ENCODE measurements around the gene NEUROG2. TPM values are rescaled to one million over a fixed set of nuclear protein-coding genes. Genes with fewer than 3 reads are reported as not detected.
"Not testable (repeated sequence)": the region's sequence is repeated elsewhere in the genome, so short reads cannot be mapped to it uniquely, and the experiment has no call there.

Gene NEUROG2
- total RNA-seq (2014; rRNA removed; shearing (Covaris generic)), result 0.67 and 0.69 TPM in 2 replicates
- polyA plus RNA-seq (2015; cell fraction: cytosol; rRNA removed), result 1.3 and 1.6 TPM in 2 replicates
- polyA plus RNA-seq (2015; cell fraction: nucleus; rRNA removed), result 0.53 and 1.4 TPM in 2 replicates

- in situ Hi-C loops (cut with HindIII; ENCODE audit: low pct_unique_long_range_greater_than_20kb, low sequenced_read_pairs), result no loop called here
- no peak for DNase-seq (ENCODE audit: low read depth, low spot score)
Observed at GRCh38 chr4:112516066-112516470, at the start of gene NEUROG2. NEUROG2 (minus strand) TSS chr4:112516180; CDS start chr4:112515475, 705 bp downstream.

- in situ Hi-C loops (cut with HindIII; ENCODE audit: low pct_unique_long_range_greater_than_20kb, low sequenced_read_pairs), result no loop called here
Observed at GRCh38 chr4:112564706-112565270, 48.8 kb upstream of the NEUROG2 start.

GRCh38 chr4:112563431-112564200 lies 47.6 kb upstream of the NEUROG2 start:
- in situ Hi-C loops (cut with HindIII; ENCODE audit: low pct_unique_long_range_greater_than_20kb, low sequenced_read_pairs), result no loop called here
- no peak for DNase-seq (ENCODE audit: low read depth, low spot score)

More at GRCh38 chr4:112564706-112565270, 48.8 kb upstream of the NEUROG2 start:
- no peak for DNase-seq (ENCODE audit: low read depth, low spot score)

- in situ Hi-C loops (cut with HindIII; ENCODE audit: low pct_unique_long_range_greater_than_20kb, low sequenced_read_pairs), result no loop called here
- DNase-seq (ENCODE audit: low read depth, low spot score), result no peak
Observed at GRCh38 chr4:112562254-112562879, 46.4 kb upstream of the NEUROG2 start.

- DNase-seq (ENCODE audit: low read depth, low spot score), result no peak
- in situ Hi-C loops (cut with HindIII; ENCODE audit: low pct_unique_long_range_greater_than_20kb, low sequenced_read_pairs), result no loop called here
Observed at GRCh38 chr4:112560084-112560483, 44.1 kb upstream of the NEUROG2 start.

- in situ Hi-C loops (cut with HindIII; ENCODE audit: low pct_unique_long_range_greater_than_20kb, low sequenced_read_pairs), result no loop called here
- DNase-seq (ENCODE audit: low read depth, low spot score), result no peak
Observed at GRCh38 chr4:112559053-112559452, 43.1 kb upstream of the NEUROG2 start.

- in situ Hi-C loops (cut with HindIII; ENCODE audit: low pct_unique_long_range_greater_than_20kb, low sequenced_read_pairs), result no loop called here
- DNase-seq (ENCODE audit: low read depth, low spot score), result no peak
Observed at GRCh38 chr4:112557676-112558411, 41.9 kb upstream of the NEUROG2 start.

- in situ Hi-C loops (cut with HindIII; ENCODE audit: low pct_unique_long_range_greater_than_20kb, low sequenced_read_pairs); DNase-seq (ENCODE audit: low read depth, low spot score): not testable (repeated sequence)
Observed at GRCh38 chr4:112554271-112554670, 38.3 kb upstream of the NEUROG2 start.

- DNase-seq (ENCODE audit: low read depth, low spot score), result no peak
- in situ Hi-C loops (cut with HindIII; ENCODE audit: low pct_unique_long_range_greater_than_20kb, low sequenced_read_pairs), result no loop called here
Observed at GRCh38 chr4:112552668-112553067, 36.7 kb upstream of the NEUROG2 start.

- in situ Hi-C loops (cut with HindIII; ENCODE audit: low pct_unique_long_range_greater_than_20kb, low sequenced_read_pairs), result no loop called here
- no peak for DNase-seq (ENCODE audit: low read depth, low spot score)
Observed at GRCh38 chr4:112550728-112551127, 34.7 kb upstream of the NEUROG2 start.

- DNase-seq (ENCODE audit: low read depth, low spot score), result peak; percentile 69
- in situ Hi-C loops (cut with HindIII; ENCODE audit: low pct_unique_long_range_greater_than_20kb, low sequenced_read_pairs), result no loop called here
Observed at GRCh38 chr4:112546476-112546875, 30.5 kb upstream of the NEUROG2 start.

- DNase-seq (ENCODE audit: low read depth, low spot score), result no peak
- in situ Hi-C loops (cut with HindIII; ENCODE audit: low pct_unique_long_range_greater_than_20kb, low sequenced_read_pairs), result no loop called here
Observed at GRCh38 chr4:112545346-112545745, 29.4 kb upstream of the NEUROG2 start.

GRCh38 chr4:112540695-112541094 lies 24.7 kb upstream of the NEUROG2 start:
- DNase-seq (ENCODE audit: low read depth, low spot score), result no peak
- in situ Hi-C loops (cut with HindIII; ENCODE audit: low pct_unique_long_range_greater_than_20kb, low sequenced_read_pairs), result no loop called here

GRCh38 chr4:112536123-112536522 lies 20.1 kb upstream of the NEUROG2 start:
- in situ Hi-C loops (cut with HindIII; ENCODE audit: low pct_unique_long_range_greater_than_20kb, low sequenced_read_pairs), result no loop called here

GRCh38 chr4:112532267-112532666 lies 16.3 kb upstream of the NEUROG2 start:
- in situ Hi-C loops (cut with HindIII; ENCODE audit: low pct_unique_long_range_greater_than_20kb, low sequenced_read_pairs), result no loop called here
- DNase-seq (ENCODE audit: low read depth, low spot score), result no peak

More at GRCh38 chr4:112536123-112536522, 20.1 kb upstream of the NEUROG2 start:
- no peak for DNase-seq (ENCODE audit: low read depth, low spot score)

- in situ Hi-C loops (cut with HindIII; ENCODE audit: low pct_unique_long_range_greater_than_20kb, low sequenced_read_pairs), result no loop called here
- DNase-seq (ENCODE audit: low read depth, low spot score), result no peak
Observed at GRCh38 chr4:112531146-112531545, 15.2 kb upstream of the NEUROG2 start.

GRCh38 chr4:112526061-112526460 lies 10.1 kb upstream of the NEUROG2 start:
- no peak for DNase-seq (ENCODE audit: low read depth, low spot score)
- in situ Hi-C loops (cut with HindIII; ENCODE audit: low pct_unique_long_range_greater_than_20kb, low sequenced_read_pairs), result no loop called here

Measured in SK-MEL-5 (cell line).